NCI-H82 treated with DMSO at 0.1 percent for 48 hours (cell line): ENCODE results near the gene C12orf43.

Experiments
- DNase-seq: peaks from one replicate; lab custom pipeline; 2025; ENCODE audit not compliant: unreplicated experiment; lab: John Stamatoyannopoulos, UW

The C12orf43 gene

DNA sequence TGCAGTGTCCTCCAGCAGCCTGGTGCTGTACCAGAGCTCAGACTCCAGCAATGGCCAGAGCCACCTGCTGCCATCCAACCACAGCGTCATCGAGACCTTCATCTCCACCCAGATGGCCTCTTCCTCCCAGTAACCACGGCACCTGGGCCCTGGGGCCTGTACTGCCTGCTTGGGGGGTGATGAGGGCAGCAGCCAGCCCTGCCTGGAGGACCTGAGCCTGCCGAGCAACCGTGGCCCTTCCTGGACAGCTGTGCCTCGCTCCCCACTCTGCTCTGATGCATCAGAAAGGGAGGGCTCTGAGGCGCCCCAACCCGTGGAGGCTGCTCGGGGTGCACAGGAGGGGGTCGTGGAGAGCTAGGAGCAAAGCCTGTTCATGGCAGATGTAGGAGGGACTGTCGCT is 15.2 kb downstream of the C12orf43 start:
- DNase-seq: no peak

DNA sequence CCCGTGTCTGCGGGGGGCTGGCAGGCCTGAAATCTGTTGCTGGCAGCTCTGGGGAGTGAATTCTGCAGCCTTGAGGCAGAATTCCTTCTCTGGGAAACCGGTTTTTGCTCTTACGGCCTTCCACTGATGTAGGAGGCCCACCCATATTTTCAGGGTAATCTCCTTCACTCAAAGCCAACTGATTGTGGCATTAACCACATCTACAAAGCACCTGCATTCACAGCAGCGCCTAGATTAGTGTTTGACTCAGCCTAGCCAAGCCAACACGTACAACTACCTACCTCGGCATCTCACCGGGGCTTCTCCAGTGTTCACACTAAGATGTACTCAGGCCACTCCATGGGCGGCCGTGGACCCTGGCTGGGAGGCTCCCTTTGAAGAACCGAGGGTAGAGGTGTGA is 15.8 kb downstream of the C12orf43 start:
- DNase-seq: no peak

DNA sequence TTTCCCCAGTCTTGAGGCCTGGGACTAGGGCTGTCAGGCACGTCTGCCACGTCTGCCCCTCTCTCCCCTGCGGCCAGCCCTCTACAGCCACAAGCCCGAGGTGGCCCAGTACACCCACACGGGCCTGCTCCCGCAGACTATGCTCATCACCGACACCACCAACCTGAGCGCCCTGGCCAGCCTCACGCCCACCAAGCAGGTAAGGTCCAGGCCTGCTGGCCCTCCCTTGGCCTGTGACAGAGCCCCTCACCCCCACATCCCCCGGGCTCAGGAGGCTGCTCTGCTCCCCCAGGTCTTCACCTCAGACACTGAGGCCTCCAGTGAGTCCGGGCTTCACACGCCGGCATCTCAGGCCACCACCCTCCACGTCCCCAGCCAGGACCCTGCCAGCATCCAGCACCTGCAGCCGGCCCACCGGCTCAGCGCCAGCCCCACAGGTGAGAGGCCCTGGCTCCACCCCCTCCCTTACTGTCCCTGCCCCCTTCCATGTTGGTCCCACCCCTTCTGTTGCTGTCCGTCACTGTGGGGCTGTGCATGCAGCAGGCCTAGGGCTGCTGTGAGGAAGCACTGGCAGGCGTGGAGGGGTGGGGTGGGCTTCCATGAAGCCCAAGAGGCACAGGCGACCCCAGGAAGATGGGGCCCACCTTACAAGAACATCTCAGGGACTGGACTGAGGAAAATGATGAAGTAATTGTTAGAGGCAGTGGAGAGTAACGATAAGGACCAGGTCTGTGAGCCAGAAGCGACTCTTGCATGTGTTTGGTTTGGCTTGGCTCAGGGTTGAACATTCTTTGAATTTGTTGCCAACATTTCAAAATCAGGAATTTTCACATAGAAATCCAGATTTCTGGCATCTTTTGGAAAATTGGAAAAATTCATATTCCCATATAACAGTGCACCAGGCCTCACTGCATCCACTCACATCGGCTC is 16.8 kb downstream of the C12orf43 start:
- DNase-seq: no peak

DNA sequence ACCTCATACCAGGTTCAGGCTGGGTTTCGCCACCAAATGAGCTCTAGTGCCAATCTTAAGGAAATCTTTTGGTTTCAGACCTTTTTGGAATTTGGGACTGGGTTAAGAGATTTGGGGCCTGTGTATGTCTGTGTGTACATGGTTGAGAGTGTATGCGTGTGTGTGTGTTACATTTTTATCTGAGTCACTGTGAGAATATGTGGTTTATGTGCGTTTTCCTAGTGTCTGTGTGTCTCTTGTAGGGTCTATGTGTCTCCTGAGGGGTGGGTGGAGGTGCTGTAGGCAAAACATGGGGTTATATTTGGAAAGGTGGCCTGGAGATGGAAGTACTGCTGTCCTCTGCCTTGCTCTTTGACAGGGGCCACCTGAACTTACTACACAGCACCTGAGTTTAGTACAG is 17.9 kb downstream of the C12orf43 start:
- DNase-seq: no peak

DNA sequence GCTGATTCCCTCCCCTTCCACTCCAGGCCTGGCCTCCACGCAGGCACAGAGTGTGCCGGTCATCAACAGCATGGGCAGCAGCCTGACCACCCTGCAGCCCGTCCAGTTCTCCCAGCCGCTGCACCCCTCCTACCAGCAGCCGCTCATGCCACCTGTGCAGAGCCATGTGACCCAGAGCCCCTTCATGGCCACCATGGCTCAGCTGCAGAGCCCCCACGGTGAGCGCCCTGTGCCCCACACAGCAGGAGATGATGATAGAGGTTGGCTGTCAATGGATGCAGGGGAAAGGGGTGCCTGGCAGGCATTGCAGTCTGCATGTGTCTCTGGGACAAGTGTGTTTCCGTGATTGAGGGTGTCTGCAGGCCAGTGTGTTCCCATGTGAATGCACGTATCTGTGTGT is 18.8 kb downstream of the C12orf43 start:
- no peak for DNase-seq

DNA sequence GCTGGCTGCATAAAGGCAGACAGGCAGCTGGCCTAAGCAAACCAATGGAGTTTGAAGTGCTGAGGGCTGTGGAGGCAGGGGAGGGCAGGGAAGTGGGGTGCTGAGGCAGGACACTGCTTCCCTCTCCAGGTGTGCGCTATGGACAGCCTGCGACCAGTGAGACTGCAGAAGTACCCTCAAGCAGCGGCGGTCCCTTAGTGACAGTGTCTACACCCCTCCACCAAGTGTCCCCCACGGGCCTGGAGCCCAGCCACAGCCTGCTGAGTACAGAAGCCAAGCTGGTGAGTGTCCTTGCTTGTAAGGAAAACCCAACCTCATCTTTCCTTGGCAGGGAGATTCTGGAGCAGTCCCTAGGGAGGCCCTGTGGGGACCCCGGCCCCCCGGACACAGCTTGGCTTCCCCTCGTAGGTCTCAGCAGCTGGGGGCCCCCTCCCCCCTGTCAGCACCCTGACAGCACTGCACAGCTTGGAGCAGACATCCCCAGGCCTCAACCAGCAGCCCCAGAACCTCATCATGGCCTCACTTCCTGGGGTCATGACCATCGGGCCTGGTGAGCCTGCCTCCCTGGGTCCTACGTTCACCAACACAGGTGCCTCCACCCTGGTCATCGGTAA is 20.0 kb downstream of the C12orf43 start:
- no peak for DNase-seq

DNA sequence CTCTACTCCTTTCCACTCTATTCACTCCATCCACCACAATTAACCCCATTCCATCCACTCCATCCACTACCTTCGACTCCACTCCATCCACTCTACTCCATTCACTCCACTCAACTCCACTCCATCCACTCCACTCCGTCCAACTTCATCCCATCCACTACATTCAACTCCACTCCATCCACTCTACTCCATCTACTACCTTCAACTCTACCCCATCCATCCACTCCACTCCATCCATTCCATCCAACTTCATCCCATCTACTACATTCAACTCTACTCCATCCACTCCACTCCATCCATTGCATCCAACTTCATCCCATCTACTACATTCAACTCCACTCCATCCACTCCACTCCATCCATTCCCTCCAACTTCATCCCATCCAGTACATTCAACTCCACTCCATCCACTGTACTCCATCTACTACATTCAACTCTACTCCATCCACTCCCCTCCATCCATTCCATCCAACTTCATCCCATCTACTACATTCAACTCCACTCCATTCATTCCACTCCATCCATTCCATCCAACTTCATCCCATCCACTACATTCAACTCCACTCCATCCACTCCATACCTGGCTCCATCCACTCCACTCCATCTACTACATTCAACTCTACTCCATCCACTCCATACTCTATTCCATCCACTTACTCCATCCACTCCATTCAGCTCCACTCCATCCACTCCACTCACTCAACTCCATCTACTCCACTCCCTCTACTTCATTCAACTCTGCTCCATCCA is 21.5 kb downstream of the C12orf43 start:
- DNase-seq: peak; percentile 9

DNA sequence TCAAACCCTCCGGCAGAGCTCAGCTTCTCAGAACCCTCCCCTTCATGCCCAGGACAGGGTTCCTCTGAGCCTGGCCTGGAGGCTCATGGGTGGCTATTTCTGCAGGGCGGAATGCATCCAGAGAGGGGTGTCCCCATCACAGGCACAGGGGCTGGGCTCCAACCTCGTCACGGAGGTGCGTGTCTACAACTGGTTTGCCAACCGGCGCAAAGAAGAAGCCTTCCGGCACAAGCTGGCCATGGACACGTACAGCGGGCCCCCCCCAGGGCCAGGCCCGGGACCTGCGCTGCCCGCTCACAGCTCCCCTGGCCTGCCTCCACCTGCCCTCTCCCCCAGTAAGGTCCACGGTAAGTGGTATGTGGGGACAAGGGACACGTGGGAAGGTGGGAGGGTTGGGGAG is 22.2 kb downstream of the C12orf43 start:
- DNase-seq: no peak

DNA sequence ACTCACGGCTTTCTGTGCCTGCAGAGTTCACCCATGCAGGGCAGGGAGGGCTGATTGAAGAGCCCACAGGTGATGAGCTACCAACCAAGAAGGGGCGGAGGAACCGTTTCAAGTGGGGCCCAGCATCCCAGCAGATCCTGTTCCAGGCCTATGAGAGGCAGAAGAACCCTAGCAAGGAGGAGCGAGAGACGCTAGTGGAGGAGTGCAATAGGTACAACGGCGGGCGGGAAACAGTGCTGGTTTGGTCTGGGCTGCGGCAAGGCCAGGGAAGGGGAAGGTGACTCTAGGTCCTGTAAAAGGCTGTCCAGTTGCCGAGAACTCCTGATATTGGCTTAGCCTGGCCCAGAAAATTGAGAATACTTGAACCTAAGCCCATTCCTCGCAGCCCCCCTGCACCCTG is 22.8 kb downstream of the C12orf43 start:
- DNase-seq: no peak

DNA sequence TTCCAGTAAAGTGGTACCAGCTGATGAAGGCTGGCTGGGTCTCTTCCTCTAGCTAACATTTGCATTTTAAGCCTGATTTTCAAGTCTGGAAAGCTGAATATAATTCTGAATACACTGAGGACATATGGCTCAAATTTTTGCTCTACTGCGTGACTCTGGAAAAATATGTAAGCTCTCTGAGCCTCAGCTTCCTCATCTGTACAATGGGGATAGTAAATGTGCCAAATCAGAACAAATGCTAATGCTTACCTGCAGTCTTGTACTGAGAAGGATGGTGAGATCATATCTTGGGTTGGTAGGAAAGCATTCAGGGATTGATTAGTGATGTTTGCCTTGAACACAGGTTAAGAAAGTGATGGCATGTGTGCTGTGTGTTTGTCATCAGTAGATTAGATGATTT is 23.3 kb downstream of the C12orf43 start:
- DNase-seq: no peak

DNA sequence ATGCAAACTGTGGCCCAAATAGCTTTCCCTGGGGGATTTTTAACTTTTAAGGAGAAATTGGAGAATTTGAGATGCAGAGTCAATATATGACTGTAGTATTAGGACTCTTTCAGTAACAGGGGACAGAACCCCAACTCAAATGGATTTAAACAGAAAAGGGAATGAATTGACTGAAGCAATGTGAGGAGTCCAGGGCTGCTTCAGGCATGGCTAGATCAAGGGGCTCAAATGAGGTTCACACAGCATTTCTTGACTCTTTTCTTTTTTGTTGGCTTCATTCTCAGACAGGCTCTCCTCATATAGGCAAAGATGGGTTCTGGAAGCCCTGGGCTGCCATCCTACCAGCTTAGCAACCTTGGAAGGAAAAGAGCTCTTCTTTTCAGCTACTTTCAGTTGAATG is 24.3 kb downstream of the C12orf43 start:
- DNase-seq: no peak

DNA sequence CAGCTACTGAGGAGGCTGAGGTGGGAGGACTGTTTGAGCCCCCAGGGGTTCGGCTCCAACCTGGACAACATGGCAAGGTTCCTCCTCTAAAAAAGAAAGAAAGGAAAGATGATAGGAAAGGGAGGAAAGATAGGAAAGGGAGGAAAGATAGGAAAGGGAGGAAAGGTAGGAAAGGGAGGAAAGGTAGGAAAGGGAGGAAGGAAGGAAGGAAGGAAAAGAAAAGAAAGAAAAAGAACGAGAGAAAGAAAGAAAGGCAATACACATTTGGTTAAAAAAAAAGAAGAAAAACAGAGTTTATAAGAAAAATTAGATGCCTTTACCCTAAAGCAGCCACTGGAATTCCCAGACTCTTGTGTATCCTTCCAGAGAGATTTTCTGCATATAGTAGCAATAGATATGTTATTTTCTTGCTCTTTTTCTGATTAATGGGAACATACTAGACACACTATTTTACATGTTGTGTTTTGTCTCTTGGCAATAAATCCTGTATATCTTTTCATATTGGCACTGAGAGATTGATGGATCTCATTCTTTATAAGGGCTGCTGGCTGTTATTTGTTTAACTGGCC is 25.7 kb downstream of the C12orf43 start:
- DNase-seq: no peak

DNA sequence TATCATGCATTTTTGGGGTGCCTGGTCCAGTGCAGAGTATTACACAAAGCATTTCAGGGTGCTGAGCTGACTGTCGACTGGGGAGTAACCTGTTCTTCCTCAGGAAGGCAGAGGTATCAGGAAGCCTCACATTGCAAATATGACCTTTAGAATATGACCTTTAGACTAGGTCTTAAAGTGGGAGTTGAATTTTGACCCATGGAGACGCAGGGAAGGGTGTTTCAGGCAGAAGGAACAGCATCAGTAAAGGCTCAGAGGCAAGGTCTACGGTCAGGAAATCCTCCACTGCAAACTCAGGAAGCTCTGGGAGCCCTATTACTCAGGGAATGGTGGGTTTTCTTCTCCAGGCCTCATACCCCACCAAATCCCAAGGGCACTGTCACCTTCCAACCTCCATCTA is 26.6 kb downstream of the C12orf43 start:
- DNase-seq: no peak

DNA sequence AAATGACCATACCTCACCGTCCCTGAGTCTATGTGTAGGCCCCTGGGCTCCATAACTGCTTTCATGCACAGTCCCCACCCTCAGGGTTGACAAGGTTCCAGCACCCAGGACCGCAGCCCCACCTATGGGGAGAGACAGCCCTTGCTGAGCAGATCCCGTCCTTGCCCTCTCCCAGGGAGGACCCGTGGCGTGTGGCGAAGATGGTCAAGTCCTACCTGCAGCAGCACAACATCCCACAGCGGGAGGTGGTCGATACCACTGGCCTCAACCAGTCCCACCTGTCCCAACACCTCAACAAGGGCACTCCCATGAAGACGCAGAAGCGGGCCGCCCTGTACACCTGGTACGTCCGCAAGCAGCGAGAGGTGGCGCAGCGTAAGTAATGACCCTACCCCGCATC is 27.6 kb downstream of the C12orf43 start:
- no peak for DNase-seq

DNA sequence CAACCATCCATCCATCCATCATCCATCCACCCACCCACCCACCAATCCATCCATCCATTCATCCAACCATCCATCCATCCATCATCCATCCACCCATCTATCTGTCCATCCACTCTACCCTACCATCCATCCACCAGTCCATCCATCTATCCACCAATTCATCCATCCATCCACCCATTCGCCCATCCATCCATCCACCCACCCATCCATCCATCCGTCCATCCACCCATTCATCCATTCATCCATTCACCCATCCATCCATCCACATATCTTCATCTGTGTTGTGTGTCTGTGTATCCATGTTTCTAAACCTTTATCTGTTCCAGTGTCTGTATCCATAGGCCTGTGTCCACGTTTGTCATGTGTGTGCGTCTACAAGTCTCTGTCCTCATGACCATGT is 28.1 kb downstream of the C12orf43 start:
- DNase-seq: no peak

DNA sequence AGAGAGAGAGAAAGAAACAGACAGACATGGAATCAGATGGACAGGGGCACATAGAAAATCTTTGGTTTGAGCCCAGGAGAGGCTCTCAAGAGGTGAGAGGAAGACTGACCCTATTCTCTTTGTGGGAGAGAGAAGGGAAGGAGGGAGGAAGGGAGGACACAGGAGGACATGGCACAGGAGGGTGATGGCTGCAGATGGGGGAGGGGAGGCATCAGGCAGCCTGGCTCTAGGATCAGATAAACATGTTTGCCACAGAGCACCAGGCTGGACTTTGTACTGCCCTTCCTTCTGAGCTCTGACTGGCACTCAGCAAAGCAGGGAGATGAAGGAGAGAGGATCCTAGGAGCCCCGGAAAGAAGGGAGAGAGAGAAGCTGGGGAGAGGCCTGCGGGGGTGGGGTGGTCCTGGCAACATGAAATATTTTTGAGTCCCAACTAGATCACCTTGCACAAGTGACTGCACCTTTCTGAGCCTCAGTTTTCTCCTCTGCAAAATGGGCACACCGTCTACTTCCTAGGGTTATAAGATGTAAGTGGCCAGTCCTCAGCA is 31.9 kb downstream of the C12orf43 start:
- no peak for DNase-seq

DNA sequence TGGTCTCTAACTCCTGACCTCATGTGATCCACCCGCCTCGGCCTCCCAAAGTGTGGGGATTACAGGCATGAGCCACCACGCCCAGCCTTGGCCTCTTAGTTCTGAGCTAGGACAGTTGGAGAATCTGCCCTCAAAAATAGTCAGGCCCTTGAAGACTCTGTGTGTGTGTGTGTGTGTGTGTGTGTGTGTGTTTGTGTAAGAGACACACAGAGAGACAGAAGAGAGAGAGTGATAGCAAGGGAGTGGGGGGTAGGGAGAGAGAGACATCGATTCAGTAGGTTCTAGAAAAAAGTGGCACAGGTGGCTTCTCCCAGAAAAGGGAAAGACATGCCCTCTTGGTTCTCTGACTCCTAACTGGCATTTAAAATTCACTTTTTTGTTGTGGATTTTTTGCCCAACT is 32.5 kb downstream of the C12orf43 start:
- no peak for DNase-seq

DNA sequence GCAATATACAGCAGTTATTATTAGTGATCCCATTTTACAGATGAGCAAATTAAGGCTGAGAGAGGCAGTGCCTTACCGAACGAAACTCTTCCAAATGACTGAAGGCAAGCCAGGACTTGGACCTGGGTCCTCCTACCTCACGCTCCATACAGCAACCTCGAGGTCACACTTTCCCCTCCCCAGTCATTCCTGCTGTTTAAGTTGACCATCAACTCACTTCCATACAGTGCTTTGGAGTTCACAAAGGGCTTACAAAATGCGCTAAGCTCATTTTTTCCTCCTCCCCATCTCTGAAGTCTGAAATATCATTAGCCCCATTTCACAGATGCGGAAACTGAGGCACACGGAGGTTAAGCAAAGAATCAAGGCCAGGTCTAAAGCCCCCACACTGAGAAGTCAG is 33.6 kb downstream of the C12orf43 start:
- DNase-seq: no peak

DNA sequence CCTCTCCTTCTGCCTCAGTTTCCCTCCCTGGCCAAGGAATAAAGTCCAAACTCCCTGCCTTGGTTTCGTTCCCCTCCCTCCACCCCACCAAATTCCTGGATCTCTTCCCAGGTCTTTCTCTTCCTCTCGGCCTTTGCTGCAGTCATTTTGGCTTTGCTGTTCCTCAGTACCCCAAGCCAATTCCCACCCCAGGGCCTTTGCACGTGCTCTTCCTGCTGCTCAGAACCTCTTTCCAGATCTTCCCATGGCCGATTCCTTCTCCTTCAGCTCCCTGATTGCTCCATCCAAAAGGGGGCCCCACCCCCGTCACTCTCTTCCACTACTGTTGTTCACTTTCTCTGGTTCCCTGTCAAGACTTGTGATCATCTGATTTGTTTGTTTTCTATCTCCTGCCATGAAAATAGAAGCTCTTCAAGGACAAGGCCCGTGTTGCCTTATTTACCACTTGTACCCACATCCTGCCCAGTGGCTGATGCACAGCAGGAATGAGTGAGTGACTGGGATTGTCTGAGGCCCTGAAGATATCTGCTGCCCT is 34.8 kb downstream of the C12orf43 start:
- DNase-seq: no peak

DNA sequence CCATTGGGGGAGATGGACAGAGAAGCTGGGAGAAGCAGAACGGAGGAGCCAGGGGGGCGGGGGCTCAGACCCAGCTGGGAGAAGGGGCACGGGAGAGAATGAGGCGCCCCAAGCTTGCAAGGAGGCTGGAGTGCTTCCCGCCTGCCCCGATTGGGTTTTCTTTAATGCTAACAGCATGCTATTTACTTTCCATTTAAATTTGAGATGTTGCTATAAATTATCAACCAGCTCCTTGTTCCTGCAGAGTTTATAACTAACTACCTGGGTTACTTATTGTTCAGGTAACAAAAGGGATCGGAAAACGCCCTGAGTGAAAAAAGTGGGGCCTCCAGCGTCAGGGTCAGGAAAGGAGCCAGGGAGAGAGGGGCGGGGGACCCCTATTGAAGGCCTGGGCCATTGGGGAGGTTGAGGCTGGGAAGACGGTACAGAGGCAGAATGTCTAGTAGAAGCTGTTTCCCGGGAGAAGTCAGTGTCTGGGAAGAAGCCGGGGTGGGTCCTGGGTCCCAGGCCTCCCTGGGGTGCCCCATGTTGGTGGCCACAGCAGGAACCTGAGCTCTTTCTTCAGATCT is 35.4 kb downstream of the C12orf43 start:
- DNase-seq: no peak
